HFFc6 (cell line): ENCODE data around the gene POLR2A. TPM values are rescaled to one million over a fixed set of nuclear protein-coding genes. Genes with fewer than 3 reads are reported as not detected.

Experiments
- DNase-seq: peaks from one replicate; pipeline ENCODE4 v3.0.0-alpha.2; 2018
- H3K27ac Mint-ChIP-seq: 2 replicates; pipeline ENCODE4 v1.8.0; 2020; ENCODE audit warnings: mild to moderate bottlenecking, mixed read lengths
- H3K27me3 Mint-ChIP-seq: 2 replicates; pipeline ENCODE4 v1.8.0; 2021; ENCODE audit warnings: mild to moderate bottlenecking, moderate library complexity, mixed read lengths; ENCODE audit not compliant: insufficient read depth
- H3K36me3 Mint-ChIP-seq: 2 replicates; pipeline ENCODE4 v1.8.0; 2021; ENCODE audit warnings: low read depth, mixed read lengths
- H3K4me1 Mint-ChIP-seq: 2 replicates; pipeline ENCODE4 v1.8.0; 2020; ENCODE audit warnings: low read depth, mixed read lengths
- H3K4me3 Mint-ChIP-seq: 2 replicates; pipeline ENCODE4 v1.8.0; 2020; ENCODE audit warnings: mild to moderate bottlenecking, moderate library complexity, mixed read lengths
- H3K9me3 Mint-ChIP-seq: 2 replicates; pipeline ENCODE4 v1.8.0; 2020; ENCODE audit warnings: mild to moderate bottlenecking, mixed read lengths
- total RNA-seq, 6 experiments: library from RNA; stranded (reverse); fragmentation: NEBNext Ultra II Directional; extraction: Animal tissue kit (Norgen Biotek cat#: 25700); gene quantifications; 2 replicates in 1 of 6; 3 replicates in 5 of 6; pipeline ENCODE4 v1.2.3, GENCODE V29; 2021
- TF ChIP-seq, protein P1 (sequence below): fragments of 200-600 bp; sonication (generic); IDR thresholded peaks from 2 replicates; pipeline ENCODE4 v1.5.0; 2021; ENCODE audit warnings: antibody characterized with exemption, mild to moderate bottlenecking

POLR2A gene
- total RNA-seq, 6 experiments from 2014 or later: 111 to 127 (median 118) TPM

DNA sequence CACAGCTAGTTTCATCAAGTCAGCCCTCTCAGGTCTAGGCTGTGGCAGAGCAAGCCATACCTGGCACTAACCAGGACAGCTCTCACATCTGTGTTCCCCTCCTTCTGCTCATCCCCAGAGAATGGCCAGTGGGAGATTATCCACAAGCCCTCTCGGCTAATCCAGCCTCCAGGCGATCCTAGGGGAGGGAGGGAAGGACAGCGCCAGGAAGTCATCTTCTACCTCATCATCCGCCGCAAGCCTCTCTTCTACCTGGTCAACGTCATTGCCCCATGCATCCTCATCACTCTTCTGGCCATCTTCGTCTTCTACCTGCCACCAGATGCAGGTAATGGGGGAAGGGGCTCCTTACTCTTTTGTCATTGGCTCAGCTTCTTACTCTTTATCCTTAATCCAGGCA, 35.7 kb upstream of the POLR2A start:
- no peak for DNase-seq
- H3K9me3 Mint-ChIP-seq: no peaks in the 10 kb centered on the region; the same call in 1 of the 2 replicates

DNA sequence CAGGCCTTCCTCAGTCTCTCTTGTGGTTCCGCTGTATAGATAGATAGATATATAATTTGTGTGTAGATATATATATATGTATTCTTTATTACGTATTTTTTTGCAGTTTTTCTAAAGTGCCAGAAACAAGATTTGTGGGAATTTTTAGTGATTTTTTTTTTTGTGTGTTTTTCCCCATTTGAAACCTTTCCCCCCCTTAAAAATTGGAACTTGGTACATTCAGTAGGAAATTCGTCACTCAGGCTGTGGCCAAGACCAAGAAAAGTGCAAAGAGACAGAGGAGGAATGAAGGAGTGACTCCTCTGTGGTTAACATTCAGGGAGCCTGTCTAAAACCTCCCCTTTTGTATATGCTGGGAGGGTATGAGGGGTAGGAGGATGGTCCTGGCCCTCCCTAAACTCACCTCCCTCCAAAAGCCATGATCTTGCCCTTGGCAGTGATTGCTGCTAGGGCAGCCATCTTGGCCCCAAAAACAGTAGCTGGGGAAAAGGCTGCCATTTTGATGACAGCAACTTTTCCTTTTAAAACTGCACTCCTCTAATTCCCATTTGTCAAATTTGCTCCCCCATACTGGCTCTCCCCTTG, 24.1 kb upstream of the POLR2A start:
- peaks cover 12% of the 10 kb centered on the region for H3K36me3 Mint-ChIP-seq
- TF ChIP-seq, protein P1, sequence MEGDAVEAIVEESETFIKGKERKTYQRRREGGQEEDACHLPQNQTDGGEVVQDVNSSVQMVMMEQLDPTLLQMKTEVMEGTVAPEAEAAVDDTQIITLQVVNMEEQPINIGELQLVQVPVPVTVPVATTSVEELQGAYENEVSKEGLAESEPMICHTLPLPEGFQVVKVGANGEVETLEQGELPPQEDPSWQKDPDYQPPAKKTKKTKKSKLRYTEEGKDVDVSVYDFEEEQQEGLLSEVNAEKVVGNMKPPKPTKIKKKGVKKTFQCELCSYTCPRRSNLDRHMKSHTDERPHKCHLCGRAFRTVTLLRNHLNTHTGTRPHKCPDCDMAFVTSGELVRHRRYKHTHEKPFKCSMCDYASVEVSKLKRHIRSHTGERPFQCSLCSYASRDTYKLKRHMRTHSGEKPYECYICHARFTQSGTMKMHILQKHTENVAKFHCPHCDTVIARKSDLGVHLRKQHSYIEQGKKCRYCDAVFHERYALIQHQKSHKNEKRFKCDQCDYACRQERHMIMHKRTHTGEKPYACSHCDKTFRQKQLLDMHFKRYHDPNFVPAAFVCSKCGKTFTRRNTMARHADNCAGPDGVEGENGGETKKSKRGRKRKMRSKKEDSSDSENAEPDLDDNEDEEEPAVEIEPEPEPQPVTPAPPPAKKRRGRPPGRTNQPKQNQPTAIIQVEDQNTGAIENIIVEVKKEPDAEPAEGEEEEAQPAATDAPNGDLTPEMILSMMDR: no peak
- no peaks in the 10 kb centered on the region; the same call in 1 of the 2 replicates for H3K9me3 Mint-ChIP-seq
- peaks cover 5% of the 10 kb centered on the region for H3K4me1 Mint-ChIP-seq
- H3K27ac Mint-ChIP-seq: no peak overlapping the region; the same call in 1 of the 2 replicates
- peaks cover 11% of the 10 kb centered on the region for H3K27me3 Mint-ChIP-seq
- H3K4me3 Mint-ChIP-seq: no peak overlapping the region
- no peak for DNase-seq

More for the DNA sequence above, 35.7 kb upstream of the POLR2A start:
- H3K36me3 Mint-ChIP-seq: no peaks in the 10 kb centered on the region
- TF ChIP-seq, protein P1: no peak
- peaks cover 22% of the 10 kb centered on the region for H3K27me3 Mint-ChIP-seq
- no peak overlapping the region for H3K27ac Mint-ChIP-seq
- no peak overlapping the region for H3K4me3 Mint-ChIP-seq
- H3K4me1 Mint-ChIP-seq: peaks cover 33% of the 10 kb centered on the region

DNA sequence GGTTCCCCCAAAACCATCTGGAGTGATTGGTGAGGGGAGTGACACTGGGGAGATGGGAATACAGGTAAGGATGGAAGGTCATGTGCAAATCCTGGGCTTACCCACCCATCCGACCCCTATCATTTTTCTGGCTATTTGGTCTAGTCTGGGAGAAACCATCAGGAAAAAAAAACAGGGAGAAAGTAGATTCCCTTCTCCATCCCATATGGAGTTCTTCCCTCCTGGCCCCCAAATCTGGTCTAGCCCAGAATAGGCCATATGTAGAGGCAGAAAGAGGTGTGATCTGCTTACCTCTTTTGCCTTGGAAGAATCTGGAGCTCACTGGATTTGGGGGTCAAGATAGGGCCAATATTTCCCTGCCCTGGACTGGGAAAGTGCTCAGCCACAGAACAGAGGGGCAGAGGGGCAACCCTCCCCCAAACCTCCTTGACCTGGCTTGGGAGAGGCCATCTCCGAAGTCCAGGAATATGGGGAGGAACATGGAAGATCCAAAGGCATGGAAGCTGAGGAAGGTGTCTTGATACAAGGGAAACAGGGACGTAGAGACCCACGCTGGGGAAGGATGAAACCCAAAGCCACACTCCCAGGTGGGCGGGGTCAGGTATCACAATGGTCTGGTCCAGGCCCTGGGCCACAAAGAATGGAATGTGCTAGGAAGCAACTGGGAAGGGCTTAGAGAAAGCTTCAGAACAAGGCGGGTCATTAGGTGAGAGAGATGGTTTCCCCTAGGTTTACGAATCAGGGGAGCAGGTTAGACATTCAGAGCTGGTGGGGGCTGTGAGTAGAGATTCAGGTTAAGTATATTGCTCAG, 23.1 kb upstream of the POLR2A start:
- Mint-ChIP-seq H3K9me3 (no peaks in the 10 kb centered on the region), H3K27me3 (peaks cover 2% of the 10 kb centered on the region; the same call in 1 of the 2 replicates), H3K27ac (no peak overlapping the region), H3K4me1 (no peaks in the 10 kb centered on the region), H3K36me3 (peaks cover 16% of the 10 kb centered on the region), H3K4me3 (no peak overlapping the region)
- TF ChIP-seq, protein P1: no peak
- no peak for DNase-seq

DNA sequence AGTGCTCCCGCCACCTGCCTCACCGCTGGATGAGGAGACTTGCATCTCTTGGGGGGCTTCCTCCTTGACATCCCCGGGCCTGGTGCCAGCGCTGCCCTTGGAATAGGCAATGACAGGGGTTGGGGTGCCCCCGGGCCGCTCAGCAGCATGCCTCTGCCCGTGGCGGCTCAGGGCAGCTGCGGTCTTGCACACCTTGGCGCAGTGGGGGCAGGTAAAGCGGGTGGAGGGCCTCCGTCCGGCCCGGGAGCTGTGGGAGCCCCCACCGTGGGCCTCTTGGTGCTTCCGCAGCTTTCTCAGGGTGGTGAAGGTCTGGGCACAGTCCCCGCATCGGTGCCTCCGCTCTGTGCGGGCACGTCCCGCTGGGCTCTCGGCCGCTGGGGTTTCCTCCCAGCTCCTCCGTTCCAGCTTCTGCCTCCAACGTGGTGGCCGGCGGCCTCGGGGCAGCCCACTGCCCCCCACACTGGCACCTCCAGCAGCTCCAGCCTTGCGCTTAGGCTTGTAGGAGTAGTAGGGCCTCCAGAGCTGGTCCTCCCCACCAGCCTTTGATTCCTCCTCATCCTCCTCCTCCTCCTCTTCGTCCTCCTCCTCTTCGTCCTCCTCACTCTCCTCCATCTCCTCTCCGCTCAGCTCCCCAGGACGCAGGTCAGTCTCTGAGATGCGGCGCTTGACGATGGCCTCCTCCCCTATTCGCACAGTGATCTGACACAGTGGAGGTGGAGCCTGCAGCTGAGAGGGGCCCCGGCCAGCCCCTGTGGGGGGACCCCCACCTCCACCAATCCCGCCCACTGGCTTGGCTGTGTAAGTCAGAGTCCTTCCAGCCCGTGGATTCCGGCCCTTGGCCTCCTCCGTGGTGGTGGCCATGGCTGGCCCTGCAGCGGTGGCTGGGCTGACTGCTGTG, 21.4 kb upstream of the POLR2A start:
- peaks cover 11% of the 10 kb centered on the region for H3K4me1 Mint-ChIP-seq
- peaks cover 2% of the 10 kb centered on the region; the same call in 1 of the 2 replicates for H3K27me3 Mint-ChIP-seq
- H3K4me3 Mint-ChIP-seq: no peak overlapping the region
- H3K27ac Mint-ChIP-seq: no peak overlapping the region
- TF ChIP-seq, protein P1: no peak
- H3K36me3 Mint-ChIP-seq: peaks cover 16% of the 10 kb centered on the region
- no peaks in the 10 kb centered on the region for H3K9me3 Mint-ChIP-seq
- no peak for DNase-seq

DNA sequence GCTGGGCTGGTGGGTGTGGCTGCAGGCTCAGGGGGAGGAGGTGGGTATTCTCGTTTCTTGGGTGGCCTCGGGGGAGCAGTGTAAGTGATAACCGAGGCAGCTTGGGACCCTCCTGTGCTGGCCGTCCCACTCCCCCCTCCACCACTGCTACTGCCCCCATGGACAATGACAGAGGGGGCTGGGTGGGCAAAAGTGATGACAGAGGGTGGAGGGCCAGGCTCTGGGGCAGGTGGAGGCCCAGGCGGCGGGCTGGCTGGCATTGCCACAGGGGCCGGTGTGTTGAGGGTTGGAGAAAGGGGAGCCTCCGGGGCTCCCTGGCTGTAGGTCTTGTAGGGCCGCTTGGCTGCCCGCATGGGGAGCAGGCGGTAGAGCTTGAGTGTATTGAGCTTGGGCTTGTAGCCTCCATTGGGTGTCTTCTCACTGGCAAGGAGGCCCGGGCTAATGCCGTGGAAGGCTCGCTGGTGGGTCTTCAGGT, 20.8 kb upstream of the POLR2A start:
- peaks cover 11% of the 10 kb centered on the region for H3K4me1 Mint-ChIP-seq
- H3K27me3 Mint-ChIP-seq: peaks cover 2% of the 10 kb centered on the region; the same call in 1 of the 2 replicates
- no peak overlapping the region for H3K4me3 Mint-ChIP-seq
- H3K27ac Mint-ChIP-seq: no peak overlapping the region
- peaks cover 16% of the 10 kb centered on the region for H3K36me3 Mint-ChIP-seq
- no peak for DNase-seq
- no peaks in the 10 kb centered on the region for H3K9me3 Mint-ChIP-seq
- TF ChIP-seq, protein P1: no peak
